B cell (primary cell): ENCODE results near the gene RINT1. TPM values are rescaled to one million over a fixed set of nuclear protein-coding genes. Genes with fewer than 3 reads are reported as not detected.
A peak's percentile ranks its signal among the peaks of the same experiment; 100 is the strongest.

Experiments
- ATAC-seq: fragments of 200-7000 bp; cut with Tn5 transposase; one replicate; pipeline ENCODE4 v1.10.0; 2021; ENCODE audit warnings: low read depth, mild to moderate bottlenecking, moderate number of reproducible peaks, moderate library complexity
- CTCF ChIA-PET: fragments of 350-600 bp; sonication (Branson Sonifier 250); formaldehyde crosslinking; loops from one replicate; lab custom pipeline; 2021; ENCODE audit warnings: antibody characterized with exemption, inconsistent platforms; lab: Charles Lee
- POLR2A ChIA-PET: fragments of 350-600 bp; sonication (Branson Sonifier 250); formaldehyde crosslinking; loops from one replicate; lab custom pipeline; 2021; ENCODE audit warnings: antibody characterized with exemption; lab: Charles Lee
- DNase-seq: peaks from one replicate; pipeline ENCODE4 v3.0.0; 2013
- H2AFZ ChIP-seq: 2 replicates; pipeline ENCODE4 v1.6.1; 2012; ENCODE audit warnings: mild to moderate bottlenecking, low read depth, low read length; ENCODE audit not compliant: insufficient read depth, poor library complexity, severe bottlenecking
- H3K27ac ChIP-seq, 2 donors: 1 replicate in 1 of 2; 2 replicates in 1 of 2; pipeline ENCODE4 v1.5.1; 2012 to 2013; ENCODE audit warnings: low read length in 2 of 2, mild to moderate bottlenecking in 2 of 2, moderate library complexity in 1 of 2
- H3K27me3 ChIP-seq, 4 experiments: fragments of 200-600 bp in 1 of 4; sonication (generic) in 1 of 4; replicated peaks in 1 of 4; 1 replicate in 2 of 4; 2 replicates in 2 of 4; pipeline versions ENCODE4 v1.6.1 to v1.7.0; 2013 to 2016; ENCODE audit warnings: low read length in 3 of 4, mild to moderate bottlenecking in 2 of 4, mixed read lengths in 1 of 4, moderate library complexity in 1 of 4; ENCODE audit not compliant: insufficient read depth in 4 of 4, control insufficient read depth in 3 of 4; ENCODE audit errors: control extremely low read depth in 1 of 4
- H3K36me3 ChIP-seq, 2 experiments: replicated peaks in 1 of 2; 1 replicate in 1 of 2; 2 replicates in 1 of 2; pipeline versions ENCODE4 v1.6.1 to v1.7.1; 2013; ENCODE audit warnings: low read length in 1 of 2; ENCODE audit not compliant: insufficient read depth in 2 of 2, control insufficient read depth in 1 of 2; ENCODE audit errors: control extremely low read depth in 1 of 2, extremely low read depth in 1 of 2
- H3K4me1 ChIP-seq, 2 donors: fragments of 200-600 bp in 1 of 2; sonication (generic) in 1 of 2; 1 replicate in 1 of 2; 2 replicates in 1 of 2; pipeline versions ENCODE4 v1.5.1 to v1.6.1; 2013 to 2017; ENCODE audit warnings: low read length in 2 of 2; ENCODE audit not compliant: control insufficient read depth in 2 of 2, insufficient read depth in 2 of 2
- H3K4me2 ChIP-seq: replicated peaks from 2 replicates; pipeline ENCODE3; 2012; ENCODE audit warnings: mild to moderate bottlenecking, low read depth, low read length; ENCODE audit not compliant: poor library complexity, severe bottlenecking
- H3K4me3 ChIP-seq, 5 experiments: fragments of 200-600 bp in 1 of 5; sonication (generic) in 1 of 5; 1 replicate in 3 of 5; 2 replicates in 2 of 5; pipeline versions ENCODE4 v1.5.1 to v1.7.0; 2011 to 2016; ENCODE audit warnings: low read length in 4 of 5, mild to moderate bottlenecking in 4 of 5, low read depth in 2 of 5, control low read depth in 1 of 5, moderate library complexity in 1 of 5; ENCODE audit not compliant: insufficient read depth in 1 of 5; ENCODE audit errors: control extremely low read depth in 1 of 5, extremely low read depth in 1 of 5
- H3K79me2 ChIP-seq: fragments of 200-600 bp; sonication (generic); one replicate; pipeline ENCODE4 v1.6.0; 2016; ENCODE audit warnings: low read length; ENCODE audit not compliant: control insufficient read depth, insufficient read depth
- H3K9ac ChIP-seq: fragments of 200-600 bp; sonication (generic); 2 replicates; pipeline ENCODE4 v1.6.1; 2017; ENCODE audit warnings: mild to moderate bottlenecking, low read length, moderate library complexity
- H3K9me3 ChIP-seq, 3 donors: one replicate each; pipeline versions ENCODE4 v1.6.1 to v1.7.1; 2013; ENCODE audit warnings: low read length in 2 of 3; ENCODE audit not compliant: control insufficient read depth in 2 of 3, insufficient read depth in 1 of 3; ENCODE audit errors: control extremely low read depth in 1 of 3
- H4K20me1 ChIP-seq: 2 replicates; pipeline ENCODE4 v1.6.0; 2012; ENCODE audit warnings: mild to moderate bottlenecking, low read length; ENCODE audit not compliant: insufficient read depth, control insufficient read depth, poor library complexity, severe bottlenecking
- H3K27ac Mint-ChIP-seq: one replicate; pipeline ENCODE4 v1.8.0; 2021; ENCODE audit warnings: mixed read lengths
- H3K27me3 Mint-ChIP-seq: one replicate; pipeline ENCODE4 v1.8.0; 2021; ENCODE audit warnings: mixed read lengths
- H3K4me1 Mint-ChIP-seq: one replicate; pipeline ENCODE4 v1.8.0; 2021; ENCODE audit warnings: mixed read lengths
- H3K4me3 Mint-ChIP-seq: one replicate; pipeline ENCODE4 v1.8.0; 2021; ENCODE audit warnings: mixed read lengths
- H3K9me3 Mint-ChIP-seq: one replicate; pipeline ENCODE4 v1.8.0; 2022; ENCODE audit warnings: mixed read lengths; ENCODE audit not compliant: insufficient read depth
- EZH2 ChIP-seq: IDR thresholded peaks from 2 replicates; pipeline ENCODE4 v1.6.1; 2012; ENCODE audit warnings: borderline replicate concordance, low read depth, mild to moderate bottlenecking, moderate library complexity, low read length; ENCODE audit not compliant: insufficient read depth, poor library complexity, severe bottlenecking
- WGBS: methylation state at CpG from one replicate; pipeline ENCODE4 v1.1.5; 2013; ENCODE audit warnings: missing lambda C conversion rate; ENCODE audit not compliant: insufficient coverage; 5-methylcytosine and 5-hydroxymethylcytosine counted together
- intact Hi-C: fragments of 100-400 bp; cut with micrococcal nuclease; formaldehyde crosslinking; loops from one replicate; pipeline ENCODE4 v1.10.0; 2022
- polyA plus RNA-seq: library from polyadenylated mRNA; depleted of rRNA; stranded (reverse); fragments of >200 nt; gene quantifications from 2 replicates; pipeline ENCODE4 v1.2.3, GENCODE V29; 2012
- total RNA-seq, 2 donors: library from RNA; stranded (reverse); fragments of 120-200 nt in 1 of 2; gene quantifications; 1 replicate in 1 of 2; 2 replicates in 1 of 2; pipeline versions ENCODE4 v1.2.3 to v1.2.4, GENCODE V29; 2013 to 2022
- TF ChIP-seq, protein P1 (sequence below): fragments of 200-600 bp; IDR thresholded peaks from one replicate; pipeline ENCODE4 v1.8.0; 2022; ENCODE audit warnings: antibody characterized with exemption, mild to moderate bottlenecking

The RINT1 gene
- total and polyA plus RNA-seq, 2 donors (not counting 1 experiment from before 2014, with no cell fraction given) = 12.4 to 27.2 TPM

DNA sequence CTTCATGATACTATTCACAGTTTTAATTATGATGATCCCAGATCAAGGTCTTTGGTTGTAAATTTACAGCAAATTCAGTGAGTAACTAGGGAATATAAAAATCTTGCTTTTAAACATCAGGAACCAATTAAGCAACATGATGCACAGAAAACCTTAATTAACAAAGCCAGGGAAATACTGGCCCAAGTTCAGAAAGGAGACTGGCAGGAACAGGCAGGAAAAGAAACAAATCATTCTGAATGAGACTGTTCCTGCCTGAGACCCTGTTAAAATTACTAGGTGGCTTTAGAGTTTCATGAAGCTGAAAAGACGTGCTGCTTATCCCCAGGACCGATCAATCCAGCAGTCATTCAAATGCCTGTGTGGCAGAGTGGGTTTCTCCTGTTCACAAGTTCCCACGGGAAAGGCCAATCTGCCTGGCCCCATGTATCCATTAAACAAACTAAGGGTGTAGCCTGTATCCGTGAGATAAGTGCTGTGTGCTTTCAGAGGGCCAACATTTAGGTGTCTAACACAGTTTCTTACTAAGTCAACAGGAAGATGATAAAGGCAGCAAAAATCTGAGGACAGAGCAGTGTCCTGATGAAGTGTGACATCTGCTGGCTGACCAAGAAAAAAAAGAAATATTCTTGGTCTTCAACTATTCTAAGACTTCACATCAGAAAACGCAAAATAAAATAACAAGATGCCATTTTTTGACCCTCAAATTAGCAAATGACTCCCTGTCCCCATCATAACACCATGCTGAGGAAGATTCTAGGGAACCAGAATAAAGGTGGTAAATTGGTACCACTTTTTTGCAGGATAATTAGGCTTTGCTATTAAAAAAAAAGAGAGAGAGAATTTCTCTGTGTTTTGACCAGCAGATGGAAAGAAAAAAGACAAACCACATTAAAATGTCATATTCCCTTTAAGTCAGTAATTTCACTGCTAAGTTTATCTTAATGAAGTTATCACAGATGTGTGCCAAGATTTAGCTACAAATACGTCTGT is 44.1 kb upstream of the RINT1 start:
- Histone ChIP-seq H3K79me2 (no peaks in the 10 kb centered on the region), H3K27ac (no peak overlapping the region), H3K27me3 (no peaks in the 10 kb centered on the region), H4K20me1 (no peaks in the 10 kb centered on the region), H3K4me1 (peaks cover 0 to 3% of the 10 kb centered on the region in 2 donors), H3K36me3 (no peaks in the 10 kb centered on the region), H3K4me2 (no peak overlapping the region), H3K4me3 (no peak overlapping the region), H3K9me3 (no peaks in the 10 kb centered on the region), H2AFZ (peak overlapping the region; percentile 67), H3K9ac (no peak overlapping the region)
- intact Hi-C loops = loop anchor here (1.0 kb wide), 4 partner anchors 59 to 507 kb away; no protein-coding TSS in a partner anchor
- POLR2A ChIA-PET = no interaction called here
- TF ChIP-seq, protein P1, sequence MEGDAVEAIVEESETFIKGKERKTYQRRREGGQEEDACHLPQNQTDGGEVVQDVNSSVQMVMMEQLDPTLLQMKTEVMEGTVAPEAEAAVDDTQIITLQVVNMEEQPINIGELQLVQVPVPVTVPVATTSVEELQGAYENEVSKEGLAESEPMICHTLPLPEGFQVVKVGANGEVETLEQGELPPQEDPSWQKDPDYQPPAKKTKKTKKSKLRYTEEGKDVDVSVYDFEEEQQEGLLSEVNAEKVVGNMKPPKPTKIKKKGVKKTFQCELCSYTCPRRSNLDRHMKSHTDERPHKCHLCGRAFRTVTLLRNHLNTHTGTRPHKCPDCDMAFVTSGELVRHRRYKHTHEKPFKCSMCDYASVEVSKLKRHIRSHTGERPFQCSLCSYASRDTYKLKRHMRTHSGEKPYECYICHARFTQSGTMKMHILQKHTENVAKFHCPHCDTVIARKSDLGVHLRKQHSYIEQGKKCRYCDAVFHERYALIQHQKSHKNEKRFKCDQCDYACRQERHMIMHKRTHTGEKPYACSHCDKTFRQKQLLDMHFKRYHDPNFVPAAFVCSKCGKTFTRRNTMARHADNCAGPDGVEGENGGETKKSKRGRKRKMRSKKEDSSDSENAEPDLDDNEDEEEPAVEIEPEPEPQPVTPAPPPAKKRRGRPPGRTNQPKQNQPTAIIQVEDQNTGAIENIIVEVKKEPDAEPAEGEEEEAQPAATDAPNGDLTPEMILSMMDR = peak; percentile 75
- no peak for TF ChIP-seq EZH2
- peaks cover 5% of the 10 kb centered on the region for H3K4me1 Mint-ChIP-seq
- DNase-seq = peak; percentile 59
- 93% methylated on average over 2 of the region's 6 CpGs for WGBS
- no peaks in the 10 kb centered on the region for H3K9me3 Mint-ChIP-seq
- H3K27me3 Mint-ChIP-seq = no peaks in the 10 kb centered on the region
- peak overlapping the region; percentile 61 for H3K27ac Mint-ChIP-seq
- ATAC-seq = peak; percentile 24
- no peak overlapping the region for H3K4me3 Mint-ChIP-seq
- CTCF ChIA-PET = interaction anchor here (0.6 to 2.9 kb wide), 10 partner anchors 14 to 565 kb away, joined by 3 to 13 read pairs (median 3); no protein-coding TSS in a partner anchor

DNA sequence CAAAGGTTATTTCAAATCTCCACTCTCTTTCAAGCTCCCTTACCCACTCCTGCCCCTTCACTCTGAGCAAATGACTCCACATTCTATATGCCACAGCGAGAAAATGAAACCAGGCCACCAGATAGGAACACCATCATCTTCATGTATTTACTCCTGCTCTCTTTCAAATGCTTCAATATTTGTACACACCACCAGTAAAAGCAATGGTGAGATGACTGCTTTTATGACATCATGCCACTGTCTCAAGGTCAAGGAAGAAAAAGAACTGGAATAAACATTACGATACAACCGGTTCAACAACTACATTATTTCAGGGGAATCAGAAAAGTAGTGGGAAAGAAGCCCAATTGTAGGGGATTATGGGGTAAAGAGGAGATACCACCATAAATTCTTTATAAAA is 42.6 kb upstream of the RINT1 start:
- H3K36me3 ChIP-seq = no peaks in the 10 kb centered on the region
- no peaks in the 10 kb centered on the region for H3K79me2 ChIP-seq
- no peaks in the 10 kb centered on the region for H4K20me1 ChIP-seq
- no peaks in the 10 kb centered on the region for H3K27me3 Mint-ChIP-seq
- ChIA-PET CTCF (interaction anchor here (0.7 to 2.9 kb wide), 5 partner anchors 14 to 367 kb away, joined by 3 to 13 read pairs (median 4); no protein-coding TSS in a partner anchor), POLR2A (no interaction called here)
- WGBS = 100% methylated on average over 1 of the region's 3 CpGs
- no peak overlapping the region for H3K4me3 Mint-ChIP-seq
- H3K4me1 ChIP-seq = peaks cover 0 to 3% of the 10 kb centered on the region in 2 donors
- no peaks in the 10 kb centered on the region for H3K27me3 ChIP-seq
- no peaks in the 10 kb centered on the region for H3K9me3 Mint-ChIP-seq
- no peak overlapping the region for H3K27ac Mint-ChIP-seq
- no peak overlapping the region for H3K9ac ChIP-seq
- no peaks in the 10 kb centered on the region for H3K9me3 ChIP-seq
- TF ChIP-seq, protein P1 = no peak
- no peak for TF ChIP-seq EZH2
- peaks cover 5% of the 10 kb centered on the region for H3K4me1 Mint-ChIP-seq
- DNase-seq (no peak), ATAC-seq (no peak)
- H3K27ac ChIP-seq = no peak overlapping the region
- no peak overlapping the region for H3K4me2 ChIP-seq
- H3K4me3 ChIP-seq = no peak overlapping the region
- intact Hi-C loops = no loop called here
- no peak overlapping the region for H2AFZ ChIP-seq
